ENCODE results near the gene C16orf96. TPM values are rescaled to one million over a fixed set of nuclear protein-coding genes. Genes with fewer than 3 reads are reported as not detected.
A peak's percentile ranks its signal among the peaks of the same experiment; 100 is the strongest.

The C16orf96 gene
- total RNA-seq, 1 experiment from 2014 or later: 0.10 TPM

DNA sequence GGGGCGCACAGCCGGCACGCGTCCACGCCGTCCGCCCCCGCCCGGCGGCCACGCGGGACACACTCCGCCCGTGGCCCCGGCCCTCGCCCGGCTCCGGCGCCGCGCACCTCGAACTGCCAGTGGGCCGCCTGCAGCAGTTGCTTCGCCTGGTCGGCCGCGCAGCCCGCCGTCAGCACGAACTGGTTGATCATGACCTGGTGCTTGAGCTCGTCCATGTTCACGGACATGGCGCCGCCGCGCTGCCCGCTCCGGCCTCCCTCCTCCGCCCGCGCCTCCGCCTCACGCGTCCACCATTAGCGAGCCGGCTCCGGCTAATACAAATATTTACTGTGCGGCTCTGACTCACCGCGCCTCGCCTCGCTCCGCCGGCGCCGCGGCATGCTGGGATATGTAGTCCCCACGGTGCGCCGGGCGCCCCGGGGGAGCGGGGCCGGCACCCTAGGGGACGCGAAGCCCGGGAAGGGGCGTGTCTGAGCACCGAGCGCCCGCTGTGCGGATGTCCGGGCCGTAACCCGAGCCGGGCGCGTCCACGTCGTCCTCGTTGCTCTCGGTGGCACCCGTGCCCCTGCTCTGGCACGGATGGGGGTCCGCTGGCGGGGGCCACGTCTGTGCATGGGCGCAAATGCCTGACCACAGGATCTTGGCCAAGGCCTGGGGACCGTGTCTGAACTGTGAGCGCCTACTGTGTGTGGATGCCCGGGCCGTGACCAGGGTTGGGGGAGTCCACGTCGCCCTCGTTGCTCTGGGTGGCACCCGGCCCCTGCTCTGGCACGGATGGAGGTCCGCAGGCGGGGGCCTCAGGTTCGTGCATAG is 58.6 kb downstream of the C16orf96 start, which contains the start of gene UBALD1 (continued):
- TF ChIP-seq YY1 (IDR thresholded peaks at IDR 0.05; ENCODE audit: extremely low read depth, insufficient replicate concordance, low read depth, low read length) (peak; percentile 89), EGR1 (IDR thresholded peaks at IDR 0.05; ENCODE audit: low read depth) (no peak; the same call in 1 of the 2 replicates), ZFX (IDR thresholded peaks at IDR 0.05) (peak; percentile 82), EZH2phosphoT487 (IDR thresholded peaks at IDR 0.05; ENCODE audit: borderline replicate concordance) (no peak), POLR2AphosphoS5 (IDR thresholded peaks at IDR 0.05; ENCODE audit: low read depth, low read length) (peak; percentile 93), CBX3 (IDR thresholded peaks at IDR 0.05; ENCODE audit: low read depth) (no peak), FOSL1 (IDR thresholded peaks at IDR 0.05; ENCODE audit: low read depth) (peak; percentile 79), EZH2 (IDR thresholded peaks at IDR 0.05) (no peak), JUND (IDR thresholded peaks at IDR 0.05) (no peak)
- TF ChIP-seq, protein P1, sequence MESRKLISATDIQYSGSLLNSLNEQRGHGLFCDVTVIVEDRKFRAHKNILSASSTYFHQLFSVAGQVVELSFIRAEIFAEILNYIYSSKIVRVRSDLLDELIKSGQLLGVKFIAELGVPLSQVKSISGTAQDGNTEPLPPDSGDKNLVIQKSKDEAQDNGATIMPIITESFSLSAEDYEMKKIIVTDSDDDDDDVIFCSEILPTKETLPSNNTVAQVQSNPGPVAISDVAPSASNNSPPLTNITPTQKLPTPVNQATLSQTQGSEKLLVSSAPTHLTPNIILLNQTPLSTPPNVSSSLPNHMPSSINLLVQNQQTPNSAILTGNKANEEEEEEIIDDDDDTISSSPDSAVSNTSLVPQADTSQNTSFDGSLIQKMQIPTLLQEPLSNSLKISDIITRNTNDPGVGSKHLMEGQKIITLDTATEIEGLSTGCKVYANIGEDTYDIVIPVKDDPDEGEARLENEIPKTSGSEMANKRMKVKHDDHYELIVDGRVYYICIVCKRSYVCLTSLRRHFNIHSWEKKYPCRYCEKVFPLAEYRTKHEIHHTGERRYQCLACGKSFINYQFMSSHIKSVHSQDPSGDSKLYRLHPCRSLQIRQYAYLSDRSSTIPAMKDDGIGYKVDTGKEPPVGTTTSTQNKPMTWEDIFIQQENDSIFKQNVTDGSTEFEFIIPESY (IDR thresholded peaks at IDR 0.05; ENCODE audit: extremely low read depth, insufficient replicate concordance, low read length): peak; percentile 78
- TF ChIP-seq, protein P2, sequence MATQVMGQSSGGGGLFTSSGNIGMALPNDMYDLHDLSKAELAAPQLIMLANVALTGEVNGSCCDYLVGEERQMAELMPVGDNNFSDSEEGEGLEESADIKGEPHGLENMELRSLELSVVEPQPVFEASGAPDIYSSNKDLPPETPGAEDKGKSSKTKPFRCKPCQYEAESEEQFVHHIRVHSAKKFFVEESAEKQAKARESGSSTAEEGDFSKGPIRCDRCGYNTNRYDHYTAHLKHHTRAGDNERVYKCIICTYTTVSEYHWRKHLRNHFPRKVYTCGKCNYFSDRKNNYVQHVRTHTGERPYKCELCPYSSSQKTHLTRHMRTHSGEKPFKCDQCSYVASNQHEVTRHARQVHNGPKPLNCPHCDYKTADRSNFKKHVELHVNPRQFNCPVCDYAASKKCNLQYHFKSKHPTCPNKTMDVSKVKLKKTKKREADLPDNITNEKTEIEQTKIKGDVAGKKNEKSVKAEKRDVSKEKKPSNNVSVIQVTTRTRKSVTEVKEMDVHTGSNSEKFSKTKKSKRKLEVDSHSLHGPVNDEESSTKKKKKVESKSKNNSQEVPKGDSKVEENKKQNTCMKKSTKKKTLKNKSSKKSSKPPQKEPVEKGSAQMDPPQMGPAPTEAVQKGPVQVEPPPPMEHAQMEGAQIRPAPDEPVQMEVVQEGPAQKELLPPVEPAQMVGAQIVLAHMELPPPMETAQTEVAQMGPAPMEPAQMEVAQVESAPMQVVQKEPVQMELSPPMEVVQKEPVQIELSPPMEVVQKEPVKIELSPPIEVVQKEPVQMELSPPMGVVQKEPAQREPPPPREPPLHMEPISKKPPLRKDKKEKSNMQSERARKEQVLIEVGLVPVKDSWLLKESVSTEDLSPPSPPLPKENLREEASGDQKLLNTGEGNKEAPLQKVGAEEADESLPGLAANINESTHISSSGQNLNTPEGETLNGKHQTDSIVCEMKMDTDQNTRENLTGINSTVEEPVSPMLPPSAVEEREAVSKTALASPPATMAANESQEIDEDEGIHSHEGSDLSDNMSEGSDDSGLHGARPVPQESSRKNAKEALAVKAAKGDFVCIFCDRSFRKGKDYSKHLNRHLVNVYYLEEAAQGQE (IDR thresholded peaks at IDR 0.05; ENCODE audit: low read depth): no peak
